Parathyroid adenoma (tissue), 2 donors: ENCODE results near the gene SETD5.

ENCODE experiments used
- H2AFZ ChIP-seq: fragments of 300-600 bp; sonication (generic); one replicate; pipeline ENCODE4 v1.7.0; 2017; ENCODE audit warnings: antibody characterized with exemption, mild to moderate bottlenecking
- H3K27ac ChIP-seq: fragments of 300-600 bp; sonication (generic); one replicate; pipeline ENCODE4 v1.7.0; 2017
- H3K27me3 ChIP-seq: fragments of 300-600 bp; sonication (generic); one replicate; pipeline ENCODE4 v1.7.0; 2017; ENCODE audit warnings: low read length; ENCODE audit not compliant: control insufficient read depth, insufficient read depth
- H3K36me3 ChIP-seq: fragments of 300-600 bp; sonication (generic); one replicate; pipeline ENCODE4 v1.7.0; 2017; ENCODE audit warnings: low read length; ENCODE audit not compliant: control insufficient read depth, insufficient read depth
- H3K4me1 ChIP-seq: fragments of 300-600 bp; sonication (generic); one replicate; pipeline ENCODE4 v1.7.0; 2017; ENCODE audit warnings: control low read depth
- H3K4me2 ChIP-seq: fragments of 300-600 bp; sonication (generic); one replicate; pipeline ENCODE4 v1.7.0; 2017; ENCODE audit warnings: low read length
- H3K4me3 ChIP-seq: fragments of 300-600 bp; sonication (generic); one replicate; pipeline ENCODE4 v1.7.0; 2017; ENCODE audit warnings: low read depth, low read length
- H3K79me2 ChIP-seq: fragments of 300-600 bp; sonication (generic); one replicate; pipeline ENCODE4 v1.7.0; 2017; ENCODE audit warnings: control low read depth
- H3K9ac ChIP-seq: fragments of 300-600 bp; sonication (generic); one replicate; pipeline ENCODE4 v1.7.0; 2017; ENCODE audit warnings: mild to moderate bottlenecking
- H3K9me3 ChIP-seq: fragments of 300-600 bp; sonication (generic); one replicate; pipeline ENCODE4 v1.7.0; 2017; ENCODE audit warnings: low read length; ENCODE audit not compliant: control insufficient read depth
- CTCF ChIP-seq: fragments of 300-600 bp; sonication (generic); IDR thresholded peaks from one replicate; pipeline ENCODE4 v1.7.0; 2017; ENCODE audit warnings: antibody characterized with exemption, mild to moderate bottlenecking
- donor health status: primary hyperparathyroidism.

SETD5 gene

DNA sequence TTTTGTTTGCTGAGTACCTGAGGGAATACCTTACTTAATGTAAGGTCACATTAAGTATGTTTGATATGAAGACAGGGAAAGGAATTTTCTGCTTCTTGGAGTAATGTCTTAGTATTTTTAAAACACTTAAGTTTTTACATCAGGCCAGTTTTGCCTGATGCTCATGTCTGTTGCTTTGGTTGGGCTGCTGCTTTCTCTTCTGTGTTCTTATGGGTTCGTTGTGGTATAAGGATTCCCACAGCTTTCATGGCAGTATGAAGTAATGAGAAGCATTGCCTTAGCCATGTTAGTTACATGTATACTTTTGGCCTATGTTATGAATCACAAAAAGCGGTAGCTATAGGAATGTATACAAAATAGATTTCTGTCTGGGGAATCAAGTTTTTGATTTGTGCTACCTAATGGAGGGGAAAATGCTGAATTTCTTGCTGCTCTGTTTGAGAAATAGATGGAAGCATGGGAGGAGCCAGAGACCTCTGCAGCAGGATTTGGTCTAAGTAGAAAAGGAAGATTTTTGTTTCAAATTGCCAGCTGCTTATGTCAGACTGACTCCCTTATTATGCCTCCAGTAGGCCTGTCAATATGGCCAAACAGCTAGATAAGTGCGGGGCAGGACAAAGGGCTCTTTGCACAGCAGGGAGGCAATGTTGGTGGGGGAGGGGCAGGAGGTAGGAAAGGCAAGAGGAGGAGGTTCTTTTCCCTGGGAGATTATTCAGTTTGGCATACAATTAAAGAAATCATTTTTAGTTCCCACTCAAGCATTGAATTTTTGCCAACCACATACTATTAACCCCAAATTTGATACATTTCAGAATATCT is 5.2 kb downstream of the SETD5 start:
- Histone ChIP-seq H3K4me1 (peaks cover 35% of the 10 kb centered on the region), H3K4me3 (no peak overlapping the region), H3K4me2 (no peak overlapping the region)

DNA sequence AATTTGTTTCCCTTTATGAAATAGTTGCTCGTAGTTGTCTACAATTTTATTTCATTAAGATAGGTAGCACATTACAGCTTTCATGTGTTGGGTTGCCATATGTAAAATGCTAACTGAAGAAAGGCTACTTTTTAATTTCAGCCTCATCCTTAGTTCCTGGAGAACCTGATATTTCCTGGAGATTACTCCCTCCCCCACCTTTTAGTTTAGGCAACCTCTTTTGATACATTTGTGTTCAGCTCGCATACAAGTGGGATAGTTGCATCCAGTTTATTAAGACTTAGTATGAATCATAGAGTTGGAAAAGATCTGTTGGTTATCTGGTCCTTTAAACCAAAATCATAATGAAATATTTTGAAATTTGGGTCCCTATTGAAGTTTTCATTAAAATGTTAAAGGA is 6.0 kb downstream of the SETD5 start:
- Histone ChIP-seq H3K9me3 (no peaks in the 10 kb centered on the region), H2AFZ (no peak overlapping the region), H3K4me1 (peaks cover 35% of the 10 kb centered on the region), H3K27me3 (no peaks in the 10 kb centered on the region), H3K79me2 (peaks cover 58% of the 10 kb centered on the region), H3K9ac (no peak overlapping the region), H3K4me2 (no peak overlapping the region), H3K4me3 (no peak overlapping the region), H3K27ac (no peak overlapping the region), H3K36me3 (no peaks in the 10 kb centered on the region)
- no peak for TF ChIP-seq CTCF

More for the DNA sequence above, 5.2 kb downstream of the SETD5 start:
- H2AFZ ChIP-seq: no peak overlapping the region
- H3K9me3 ChIP-seq: no peaks in the 10 kb centered on the region
- TF ChIP-seq CTCF: no peak
- H3K27ac ChIP-seq: no peak overlapping the region
- H3K27me3 ChIP-seq: no peaks in the 10 kb centered on the region
- H3K36me3 ChIP-seq: no peaks in the 10 kb centered on the region
- no peak overlapping the region for H3K9ac ChIP-seq
- peaks cover 59% of the 10 kb centered on the region for H3K79me2 ChIP-seq

- H3K79me2 ChIP-seq: peaks cover 64% of the 10 kb centered on the region
- peaks cover 39% of the 10 kb centered on the region for H3K4me1 ChIP-seq
- no peak overlapping the region for H2AFZ ChIP-seq
- TF ChIP-seq CTCF: no peak
- H3K4me3 ChIP-seq: no peak overlapping the region
- H3K9me3 ChIP-seq: no peaks in the 10 kb centered on the region
- H3K9ac ChIP-seq: no peak overlapping the region
- H3K4me2 ChIP-seq: peak overlapping the region; percentile 39
- no peak overlapping the region for H3K27ac ChIP-seq
- H3K27me3 ChIP-seq: no peaks in the 10 kb centered on the region
- no peaks in the 10 kb centered on the region for H3K36me3 ChIP-seq
Measured at GRCh38 chr3:9404680-9405079, 7.3 kb downstream of the SETD5 start.

GRCh38 chr3:9405756-9406155 is 8.3 kb downstream of the SETD5 start:
- H3K4me1 ChIP-seq: peaks cover 45% of the 10 kb centered on the region
- TF ChIP-seq CTCF: no peak
- H3K27me3 ChIP-seq: no peaks in the 10 kb centered on the region
- no peaks in the 10 kb centered on the region for H3K9me3 ChIP-seq
- no peak overlapping the region for H3K9ac ChIP-seq
- H3K4me2 ChIP-seq: no peak overlapping the region
- H3K36me3 ChIP-seq: no peaks in the 10 kb centered on the region
- H3K27ac ChIP-seq: no peak overlapping the region
- H3K4me3 ChIP-seq: no peak overlapping the region
- H2AFZ ChIP-seq: no peak overlapping the region
- H3K79me2 ChIP-seq: peaks cover 74% of the 10 kb centered on the region
